Keratinocyte (primary cell): ENCODE measurements around the gene XRCC2. TPM values are rescaled to one million over a fixed set of nuclear protein-coding genes. Genes with fewer than 3 reads are reported as not detected.

Source experiments
- DNase-seq: peaks from one replicate; pipeline ENCODE4 v3.0.0-alpha.2; 2011; ENCODE audit warnings: low read depth, missing footprints, low spot score
- FAIRE-seq: peaks from 2 replicates; lab custom pipeline; 2011; peaks lifted over from hg19 to GRCh38; lab: Jason Lieb, UNC
- H2AFZ ChIP-seq: 2 replicates; pipeline ENCODE4 v1.6.0; 2012; ENCODE audit warnings: low read length, control low read depth, inconsistent platforms; ENCODE audit not compliant: control insufficient read depth
- H3K27ac ChIP-seq: 2 replicates; pipeline ENCODE4 v1.5.1; 2011; ENCODE audit warnings: low read length; ENCODE audit not compliant: control insufficient read depth, insufficient read depth
- H3K27me3 ChIP-seq: 3 replicates; pipeline ENCODE4 v1.6.0; 2011; ENCODE audit warnings: low read length; ENCODE audit not compliant: control insufficient read depth, insufficient read depth; ENCODE audit errors: extremely low read depth
- H3K36me3 ChIP-seq, 2 experiments: 2 replicates in 1 of 2; 3 replicates in 1 of 2; pipeline ENCODE4 v1.5.1; 2011; ENCODE audit warnings: low read length in 2 of 2, mild to moderate bottlenecking in 1 of 2; ENCODE audit not compliant: control insufficient read depth in 2 of 2, insufficient read depth in 2 of 2; ENCODE audit errors: extremely low read depth in 1 of 2
- H3K4me1 ChIP-seq: 3 replicates; pipeline ENCODE4 v1.5.1; 2011; ENCODE audit warnings: low read length; ENCODE audit not compliant: control insufficient read depth, insufficient read depth; ENCODE audit errors: extremely low read depth
- H3K4me2 ChIP-seq: 3 replicates; pipeline ENCODE4 v1.6.0; 2011; ENCODE audit warnings: low read depth, low read length; ENCODE audit not compliant: control insufficient read depth, insufficient read depth; ENCODE audit errors: extremely low read depth
- H3K4me3 ChIP-seq, 3 experiments: fragments of 200-600 bp in 1 of 3; sonication (generic) in 1 of 3; 2 replicates in 2 of 3; 3 replicates in 1 of 3; pipeline ENCODE4 v1.5.1; 2011 to 2016; ENCODE audit warnings: low read length in 3 of 3, mild to moderate bottlenecking in 3 of 3, control low read depth in 2 of 3, inconsistent platforms in 1 of 3, low read depth in 1 of 3, mixed read lengths in 1 of 3, mixed run types in 1 of 3, moderate library complexity in 1 of 3; ENCODE audit not compliant: control insufficient read depth in 2 of 3, insufficient read depth in 2 of 3; ENCODE audit errors: extremely low read depth in 1 of 3
- H3K79me2 ChIP-seq: 2 replicates; pipeline ENCODE4 v1.6.0; 2012; ENCODE audit warnings: low read length; ENCODE audit not compliant: control insufficient read depth, insufficient read depth
- H3K9ac ChIP-seq: 3 replicates; pipeline ENCODE4 v1.6.0; 2011; ENCODE audit warnings: low read length; ENCODE audit not compliant: control insufficient read depth, insufficient read depth; ENCODE audit errors: extremely low read depth
- H3K9me1 ChIP-seq: 3 replicates; pipeline ENCODE4 v1.6.0; 2011; ENCODE audit warnings: low read length; ENCODE audit not compliant: control insufficient read depth, insufficient read depth; ENCODE audit errors: extremely low read depth
- H3K9me3 ChIP-seq: 2 replicates; pipeline ENCODE4 v1.5.1; 2012; ENCODE audit warnings: low read depth, low read length; ENCODE audit not compliant: control insufficient read depth
- H4K20me1 ChIP-seq: 3 replicates; pipeline ENCODE4 v1.6.0; 2011; ENCODE audit warnings: low read length; ENCODE audit not compliant: control insufficient read depth, insufficient read depth; ENCODE audit errors: extremely low read depth
- EZH2 ChIP-seq: IDR thresholded peaks from one replicate; pipeline ENCODE4 v1.6.1; 2012; ENCODE audit warnings: inconsistent platforms, mild to moderate bottlenecking, low read length, moderate library complexity
- dilution Hi-C: fragments of 300-500 bp; cut with MboI; formaldehyde crosslinking; loops from one replicate; pipeline ENCODE4 v1.7.0; 2020; ENCODE audit warnings: low sequenced_read_pairs; ENCODE audit not compliant: extremely low pct_ligation_motif_present
- polyA plus RNA-seq, 5 experiments: library from polyadenylated mRNA; depleted of rRNA in 3 of 5; stranded (reverse) in 3 of 5; stranded (forward) in 1 of 5; unstranded in 1 of 5; fragments of >200 nt; gene quantifications; 1 replicate in 1 of 5; 2 replicates in 3 of 5; 3 replicates in 1 of 5; pipeline versions ENCODE4 v1.2.1 to v1.2.3, GENCODE V29; 2011 to 2012; ENCODE audit warnings: missing spikeins in 2 of 5, low read depth in 1 of 5, low replicate concordance in 1 of 5
- TF ChIP-seq, protein P1 (sequence below), 3 experiments: IDR thresholded peaks in 1 of 3; conservative IDR thresholded peaks in 1 of 3; optimal IDR thresholded peaks in 1 of 3; 2 replicates in 2 of 3; 3 replicates in 1 of 3; pipeline versions ENCODE3 to v1.5.1; 2011; ENCODE audit warnings: low read length in 3 of 3, mild to moderate bottlenecking in 3 of 3, moderate library complexity in 2 of 3, control low read depth in 1 of 3, inconsistent platforms in 1 of 3; ENCODE audit not compliant: insufficient read depth in 2 of 3; ENCODE audit errors: extremely low read depth in 1 of 3

XRCC2 gene
- polyA plus RNA-seq, 1 donor (not counting 4 experiments of a cell fraction or from before 2014, with no cell fraction given): 3.8 TPM

DNA sequence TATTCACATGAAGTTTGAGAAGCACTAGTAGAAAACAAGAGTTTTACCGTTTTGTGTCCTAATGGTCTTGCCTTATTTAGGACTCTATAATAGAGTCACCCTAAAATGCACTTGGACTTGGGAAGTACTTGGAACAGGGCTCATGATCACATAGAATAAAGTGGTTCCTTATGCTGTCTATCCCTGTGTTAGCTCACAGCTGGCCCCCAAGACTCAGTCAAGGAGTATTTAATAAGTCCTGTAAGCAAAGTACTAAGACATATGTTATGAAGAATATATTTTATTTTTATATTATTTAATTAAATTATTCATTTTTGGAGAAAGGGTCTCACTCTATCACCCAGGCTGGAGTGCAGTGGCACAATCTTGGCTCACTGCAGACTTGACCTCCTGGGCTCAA, 54.5 kb downstream of the XRCC2 start:
- Histone ChIP-seq H3K4me1 (no peaks in the 10 kb centered on the region), H3K27ac (no peak overlapping the region), H3K36me3 (no peaks in the 10 kb centered on the region), H3K27me3 (no peaks in the 10 kb centered on the region), H2AFZ (no peak overlapping the region), H3K4me3 (no peak overlapping the region), H3K4me2 (no peak overlapping the region), H3K79me2 (no peaks in the 10 kb centered on the region), H3K9ac (no peak overlapping the region), H4K20me1 (no peaks in the 10 kb centered on the region), H3K9me3 (no peaks in the 10 kb centered on the region), H3K9me1 (no peaks in the 10 kb centered on the region)
- no peak for DNase-seq
- dilution Hi-C loops: no loop called here
- FAIRE-seq: no peak
- TF ChIP-seq, protein P1, sequence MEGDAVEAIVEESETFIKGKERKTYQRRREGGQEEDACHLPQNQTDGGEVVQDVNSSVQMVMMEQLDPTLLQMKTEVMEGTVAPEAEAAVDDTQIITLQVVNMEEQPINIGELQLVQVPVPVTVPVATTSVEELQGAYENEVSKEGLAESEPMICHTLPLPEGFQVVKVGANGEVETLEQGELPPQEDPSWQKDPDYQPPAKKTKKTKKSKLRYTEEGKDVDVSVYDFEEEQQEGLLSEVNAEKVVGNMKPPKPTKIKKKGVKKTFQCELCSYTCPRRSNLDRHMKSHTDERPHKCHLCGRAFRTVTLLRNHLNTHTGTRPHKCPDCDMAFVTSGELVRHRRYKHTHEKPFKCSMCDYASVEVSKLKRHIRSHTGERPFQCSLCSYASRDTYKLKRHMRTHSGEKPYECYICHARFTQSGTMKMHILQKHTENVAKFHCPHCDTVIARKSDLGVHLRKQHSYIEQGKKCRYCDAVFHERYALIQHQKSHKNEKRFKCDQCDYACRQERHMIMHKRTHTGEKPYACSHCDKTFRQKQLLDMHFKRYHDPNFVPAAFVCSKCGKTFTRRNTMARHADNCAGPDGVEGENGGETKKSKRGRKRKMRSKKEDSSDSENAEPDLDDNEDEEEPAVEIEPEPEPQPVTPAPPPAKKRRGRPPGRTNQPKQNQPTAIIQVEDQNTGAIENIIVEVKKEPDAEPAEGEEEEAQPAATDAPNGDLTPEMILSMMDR (optimal IDR thresholded peaks at IDR 0.05 in 1 of 3, IDR thresholded peaks at IDR 0.05 in 1 of 3, conservative IDR thresholded peaks at IDR 0.05 in 1 of 3; ENCODE audit: extremely low read depth in 1 of 3, insufficient read depth in 2 of 3, low read length in 3 of 3): no peak
- TF ChIP-seq EZH2: no peak

DNA sequence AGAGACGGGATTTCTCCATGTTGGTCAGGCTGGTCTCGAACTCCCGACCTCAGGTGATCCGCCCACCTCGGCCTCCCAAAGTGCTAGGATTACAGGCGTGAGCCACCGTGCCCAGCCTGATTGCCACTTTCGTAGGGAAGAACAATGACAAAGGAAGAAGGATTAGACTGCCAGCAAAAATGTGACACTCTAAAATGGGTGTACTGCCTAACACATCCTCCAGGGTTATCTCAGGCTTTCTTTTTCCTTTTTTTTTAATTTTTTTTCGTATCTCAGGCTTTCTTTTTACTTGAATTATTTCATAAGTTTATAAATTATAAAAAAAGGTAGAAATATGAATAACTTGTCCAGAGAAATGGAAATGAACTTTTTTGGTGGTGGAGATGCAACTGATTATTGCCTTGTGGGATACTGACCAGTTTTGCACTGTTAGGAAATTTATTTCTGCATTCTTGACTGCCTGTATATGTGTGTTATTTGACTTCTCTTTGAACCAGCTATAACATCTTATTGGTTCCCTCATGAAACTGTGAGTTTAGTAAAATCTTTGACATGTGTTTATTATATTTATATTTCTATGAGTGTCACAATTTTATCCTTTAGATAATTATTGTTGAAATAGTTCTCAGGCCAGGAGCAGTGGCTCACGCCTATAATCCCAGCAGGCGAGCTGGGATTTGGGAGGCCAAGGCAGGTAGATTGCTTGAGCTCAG, 56.8 kb downstream of the XRCC2 start:
- no peak overlapping the region for H3K4me2 ChIP-seq
- dilution Hi-C loops: no loop called here
- no peaks in the 10 kb centered on the region for H4K20me1 ChIP-seq
- H3K9ac ChIP-seq: no peak overlapping the region
- DNase-seq: no peak
- no peaks in the 10 kb centered on the region for H3K79me2 ChIP-seq
- no peak for FAIRE-seq
- H3K9me1 ChIP-seq: no peaks in the 10 kb centered on the region
- no peak overlapping the region for H3K4me3 ChIP-seq
- no peak for TF ChIP-seq EZH2
- TF ChIP-seq, protein P1 (optimal IDR thresholded peaks at IDR 0.05 in 1 of 3, IDR thresholded peaks at IDR 0.05 in 1 of 3, conservative IDR thresholded peaks at IDR 0.05 in 1 of 3; ENCODE audit: extremely low read depth in 1 of 3, insufficient read depth in 2 of 3, low read length in 3 of 3): no peak
- H3K27me3 ChIP-seq: no peaks in the 10 kb centered on the region
- H3K4me1 ChIP-seq: no peaks in the 10 kb centered on the region
- no peaks in the 10 kb centered on the region for H3K9me3 ChIP-seq
- no peak overlapping the region for H2AFZ ChIP-seq
- H3K36me3 ChIP-seq: no peaks in the 10 kb centered on the region
- H3K27ac ChIP-seq: no peak overlapping the region
